OCI-LY3 (cell line): ENCODE data around the gene ARMH4.

ENCODE experiments used
- EZH2phosphoT487 ChIP-seq: fragments of 200-600 bp; shearing (Covaris generic); IDR thresholded peaks from 2 replicates; pipeline ENCODE4 v1.6.1; 2018; ENCODE audit warnings: antibody characterized with exemption, mixed run types, low read depth
- TF ChIP-seq, protein P1 (sequence below): fragments of 200-600, 300-600 bp; sonication (generic); IDR thresholded peaks from 2 replicates; pipeline ENCODE4 v1.5.1; 2014; ENCODE audit warnings: antibody characterized with exemption, low read length, low read depth

DNA sequence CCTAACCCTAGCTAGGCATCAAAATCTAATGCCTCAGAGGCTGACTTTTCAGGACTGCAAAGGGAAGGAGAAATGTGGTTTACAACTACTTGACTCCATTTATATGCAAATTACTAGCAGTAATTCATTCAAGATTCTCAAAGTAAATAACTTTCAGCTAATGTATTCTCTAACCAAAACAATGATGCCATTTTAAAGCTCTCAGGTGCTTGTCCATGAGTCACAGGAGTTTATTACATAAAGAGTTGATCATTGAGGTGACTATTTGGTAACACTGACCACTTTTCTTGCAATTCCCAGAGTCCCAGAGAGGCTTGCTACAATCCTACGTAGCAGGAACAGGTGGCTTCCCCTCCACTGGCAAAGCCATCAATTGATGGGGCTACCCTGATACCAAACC, 177.1 kb downstream of the ARMH4 start:
- TF ChIP-seq, protein P1, sequence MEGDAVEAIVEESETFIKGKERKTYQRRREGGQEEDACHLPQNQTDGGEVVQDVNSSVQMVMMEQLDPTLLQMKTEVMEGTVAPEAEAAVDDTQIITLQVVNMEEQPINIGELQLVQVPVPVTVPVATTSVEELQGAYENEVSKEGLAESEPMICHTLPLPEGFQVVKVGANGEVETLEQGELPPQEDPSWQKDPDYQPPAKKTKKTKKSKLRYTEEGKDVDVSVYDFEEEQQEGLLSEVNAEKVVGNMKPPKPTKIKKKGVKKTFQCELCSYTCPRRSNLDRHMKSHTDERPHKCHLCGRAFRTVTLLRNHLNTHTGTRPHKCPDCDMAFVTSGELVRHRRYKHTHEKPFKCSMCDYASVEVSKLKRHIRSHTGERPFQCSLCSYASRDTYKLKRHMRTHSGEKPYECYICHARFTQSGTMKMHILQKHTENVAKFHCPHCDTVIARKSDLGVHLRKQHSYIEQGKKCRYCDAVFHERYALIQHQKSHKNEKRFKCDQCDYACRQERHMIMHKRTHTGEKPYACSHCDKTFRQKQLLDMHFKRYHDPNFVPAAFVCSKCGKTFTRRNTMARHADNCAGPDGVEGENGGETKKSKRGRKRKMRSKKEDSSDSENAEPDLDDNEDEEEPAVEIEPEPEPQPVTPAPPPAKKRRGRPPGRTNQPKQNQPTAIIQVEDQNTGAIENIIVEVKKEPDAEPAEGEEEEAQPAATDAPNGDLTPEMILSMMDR = no peak
- TF ChIP-seq EZH2phosphoT487 = no peak
